A549 (cell line): ENCODE measurements around the gene CD7.

Source experiments
- CEBPB ChIP-seq, 2 experiments: fragments of >200 bp in 1 of 2; sonication (Bioruptor Twin) in 1 of 2; formaldehyde crosslinking in 1 of 2; IDR thresholded peaks; 2 replicates each; pipeline ENCODE4 v1.6.1; 2012 to 2016
- EHF ChIP-seq: fragments of 250-450 bp; sonication (Bioruptor Pico); IDR thresholded peaks from 2 replicates; pipeline ENCODE4 v1.5.0; 2020; ENCODE audit warnings: mild to moderate bottlenecking
- EP300 ChIP-seq, 2 experiments: fragments of >200 bp; sonication (Bioruptor Twin); formaldehyde crosslinking; IDR thresholded peaks; 2 replicates in 1 of 2; 3 replicates in 1 of 2; pipeline ENCODE4 v1.6.1; 2016 to 2017
- HMGXB4 ChIP-seq: fragments of 250-450 bp; sonication (Bioruptor Pico); IDR thresholded peaks from 2 replicates; pipeline ENCODE4 v1.5.0; 2021; ENCODE audit warnings: mild to moderate bottlenecking, moderate library complexity, borderline replicate concordance
- KDM5A ChIP-seq: fragments of 200-600 bp; sonication (generic); IDR thresholded peaks from 2 replicates; pipeline ENCODE4 v1.6.1; 2016; ENCODE audit warnings: antibody characterized with exemption, mild to moderate bottlenecking
- MYC ChIP-seq: IDR thresholded peaks from 2 replicates; pipeline ENCODE4 v1.6.1; 2012; ENCODE audit warnings: mild to moderate bottlenecking, inconsistent platforms, low read length, improper control_type of control experiment, borderline replicate concordance
- NFE2L2 ChIP-seq: fragments of 150-350 bp; conservative IDR thresholded peaks from 2 replicates; pipeline ENCODE4 v1.6.1; 2014; ENCODE audit warnings: low read length
- PBX3 ChIP-seq: IDR thresholded peaks from 2 replicates; pipeline ENCODE4 v1.6.1; 2012
- POLR2A ChIP-seq: IDR thresholded peaks from 2 replicates; pipeline ENCODE4 v1.6.1; 2012; ENCODE audit warnings: mild to moderate bottlenecking, low read length
- USF2 ChIP-seq: fragments of 450-650 bp; IDR thresholded peaks from 2 replicates; pipeline ENCODE4 v1.6.1; 2014; ENCODE audit warnings: antibody characterized with exemption
- ZFP36 ChIP-seq: fragments of 450-650 bp; IDR thresholded peaks from 2 replicates; pipeline ENCODE4 v1.6.1; 2014; ENCODE audit warnings: borderline replicate concordance; ENCODE audit not compliant: partially characterized antibody
- TF ChIP-seq, protein P1 (sequence below): fragments of 200-600 bp; sonication (generic); IDR thresholded peaks from 2 replicates; pipeline ENCODE4 v1.6.1; 2016; ENCODE audit warnings: antibody characterized with exemption, mild to moderate bottlenecking, moderate library complexity
- TF ChIP-seq, protein P2 (sequence below): fragments of >200 bp; sonication (Bioruptor Twin); formaldehyde crosslinking; IDR thresholded peaks from 3 replicates; pipeline ENCODE4 v1.5.1; 2016

DNA sequence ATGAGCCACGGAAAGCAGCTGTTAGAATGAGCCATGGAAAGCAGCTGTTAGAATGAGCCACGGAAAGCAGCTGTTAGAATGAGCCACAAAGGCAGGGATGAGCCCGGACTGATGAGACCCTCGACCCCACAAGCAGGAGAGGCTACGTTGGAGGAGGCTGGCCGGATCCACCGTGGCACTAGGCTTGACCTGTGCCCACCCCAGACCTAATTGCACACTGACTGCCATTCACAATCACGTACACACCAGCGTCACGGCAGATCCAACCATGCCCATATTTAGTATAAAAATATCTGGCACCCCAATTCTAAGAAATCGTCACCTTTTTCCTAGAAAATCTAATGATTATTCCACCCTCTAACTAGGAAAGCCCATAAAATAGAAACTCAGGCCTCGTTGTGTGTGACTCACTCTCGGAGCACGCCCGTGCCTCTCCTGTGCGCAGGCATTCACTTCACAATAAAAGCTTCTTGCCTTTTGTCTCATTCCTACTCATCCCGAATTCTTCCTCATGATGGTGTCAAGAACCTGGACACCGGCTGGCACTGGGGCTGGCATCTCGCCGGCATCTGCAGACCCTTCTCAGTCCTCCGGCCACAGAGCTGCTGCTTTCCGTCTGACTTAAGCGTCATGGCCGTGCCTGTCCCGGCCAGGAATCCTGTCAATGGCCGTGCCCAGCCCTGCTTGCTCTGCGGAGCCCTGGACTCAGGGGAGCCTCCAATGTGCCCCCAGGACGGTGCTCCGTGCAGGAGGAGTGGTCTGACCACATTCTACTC is 21.6 kb upstream of the CD7 start:
- TF ChIP-seq, protein P1, sequence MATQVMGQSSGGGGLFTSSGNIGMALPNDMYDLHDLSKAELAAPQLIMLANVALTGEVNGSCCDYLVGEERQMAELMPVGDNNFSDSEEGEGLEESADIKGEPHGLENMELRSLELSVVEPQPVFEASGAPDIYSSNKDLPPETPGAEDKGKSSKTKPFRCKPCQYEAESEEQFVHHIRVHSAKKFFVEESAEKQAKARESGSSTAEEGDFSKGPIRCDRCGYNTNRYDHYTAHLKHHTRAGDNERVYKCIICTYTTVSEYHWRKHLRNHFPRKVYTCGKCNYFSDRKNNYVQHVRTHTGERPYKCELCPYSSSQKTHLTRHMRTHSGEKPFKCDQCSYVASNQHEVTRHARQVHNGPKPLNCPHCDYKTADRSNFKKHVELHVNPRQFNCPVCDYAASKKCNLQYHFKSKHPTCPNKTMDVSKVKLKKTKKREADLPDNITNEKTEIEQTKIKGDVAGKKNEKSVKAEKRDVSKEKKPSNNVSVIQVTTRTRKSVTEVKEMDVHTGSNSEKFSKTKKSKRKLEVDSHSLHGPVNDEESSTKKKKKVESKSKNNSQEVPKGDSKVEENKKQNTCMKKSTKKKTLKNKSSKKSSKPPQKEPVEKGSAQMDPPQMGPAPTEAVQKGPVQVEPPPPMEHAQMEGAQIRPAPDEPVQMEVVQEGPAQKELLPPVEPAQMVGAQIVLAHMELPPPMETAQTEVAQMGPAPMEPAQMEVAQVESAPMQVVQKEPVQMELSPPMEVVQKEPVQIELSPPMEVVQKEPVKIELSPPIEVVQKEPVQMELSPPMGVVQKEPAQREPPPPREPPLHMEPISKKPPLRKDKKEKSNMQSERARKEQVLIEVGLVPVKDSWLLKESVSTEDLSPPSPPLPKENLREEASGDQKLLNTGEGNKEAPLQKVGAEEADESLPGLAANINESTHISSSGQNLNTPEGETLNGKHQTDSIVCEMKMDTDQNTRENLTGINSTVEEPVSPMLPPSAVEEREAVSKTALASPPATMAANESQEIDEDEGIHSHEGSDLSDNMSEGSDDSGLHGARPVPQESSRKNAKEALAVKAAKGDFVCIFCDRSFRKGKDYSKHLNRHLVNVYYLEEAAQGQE = no peak
- TF ChIP-seq, protein P2, sequence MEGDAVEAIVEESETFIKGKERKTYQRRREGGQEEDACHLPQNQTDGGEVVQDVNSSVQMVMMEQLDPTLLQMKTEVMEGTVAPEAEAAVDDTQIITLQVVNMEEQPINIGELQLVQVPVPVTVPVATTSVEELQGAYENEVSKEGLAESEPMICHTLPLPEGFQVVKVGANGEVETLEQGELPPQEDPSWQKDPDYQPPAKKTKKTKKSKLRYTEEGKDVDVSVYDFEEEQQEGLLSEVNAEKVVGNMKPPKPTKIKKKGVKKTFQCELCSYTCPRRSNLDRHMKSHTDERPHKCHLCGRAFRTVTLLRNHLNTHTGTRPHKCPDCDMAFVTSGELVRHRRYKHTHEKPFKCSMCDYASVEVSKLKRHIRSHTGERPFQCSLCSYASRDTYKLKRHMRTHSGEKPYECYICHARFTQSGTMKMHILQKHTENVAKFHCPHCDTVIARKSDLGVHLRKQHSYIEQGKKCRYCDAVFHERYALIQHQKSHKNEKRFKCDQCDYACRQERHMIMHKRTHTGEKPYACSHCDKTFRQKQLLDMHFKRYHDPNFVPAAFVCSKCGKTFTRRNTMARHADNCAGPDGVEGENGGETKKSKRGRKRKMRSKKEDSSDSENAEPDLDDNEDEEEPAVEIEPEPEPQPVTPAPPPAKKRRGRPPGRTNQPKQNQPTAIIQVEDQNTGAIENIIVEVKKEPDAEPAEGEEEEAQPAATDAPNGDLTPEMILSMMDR = no peak
- no peak; the same call in 1 of the 2 replicates for TF ChIP-seq MYC
- peak; percentile 29; the same call in 1 of the 2 replicates for TF ChIP-seq POLR2A
- no peak for TF ChIP-seq EP300 (IDR thresholded peaks at IDR 0.05)
- TF ChIP-seq EHF (CRISPR knock-in tag) = no peak
- TF ChIP-seq NFE2L2 = no peak
- no peak for TF ChIP-seq USF2
- no peak for TF ChIP-seq HMGXB4
- no peak; a peak in 1 of 4 replicates for TF ChIP-seq CEBPB (IDR thresholded peaks at IDR 0.05)
- TF ChIP-seq KDM5A = no peak
- TF ChIP-seq ZFP36 = no peak
- 0 out of 2 replicates have a peak, but pooled peaks have one; percentile 1 for TF ChIP-seq PBX3
